Amygdala (tissue), 56 donors: ENCODE measurements around the gene AMMECR1.
"Not testable (repeated sequence)": the region's sequence is repeated elsewhere in the genome, so short reads cannot be mapped to it uniquely, and the experiment has no call there.

ENCODE experiments used
- DNase-seq, 56 donors: peaks; one replicate each; lab custom pipeline; 2025; lab: John Stamatoyannopoulos, UW

Gene AMMECR1

GRCh38 chrX:110265661-110266060 is 52.2 kb downstream of the AMMECR1 start:
- DNase-seq: no peak

- DNase-seq: no peak
These were observed 58.8 kb downstream of the AMMECR1 start for GRCh38 chrX:110259117-110259516.

GRCh38 chrX:110258552-110258951 is 59.3 kb downstream of the AMMECR1 start:
- no peak for DNase-seq

GRCh38 chrX:110257889-110258288 is 60.0 kb downstream of the AMMECR1 start:
- DNase-seq: no peak

GRCh38 chrX:110252711-110253110 is 65.2 kb downstream of the AMMECR1 start:
- DNase-seq: no peak

GRCh38 chrX:110251961-110252360 is 65.9 kb downstream of the AMMECR1 start:
- DNase-seq: no peak

- no peak for DNase-seq
These were observed 66.4 kb downstream of the AMMECR1 start for GRCh38 chrX:110251526-110251925.

- DNase-seq: no peak
These were observed 67.0 kb downstream of the AMMECR1 start for GRCh38 chrX:110250847-110251246.

- DNase-seq: no peak
These were observed 69.3 kb downstream of the AMMECR1 start for GRCh38 chrX:110248578-110248977.

- no peak for DNase-seq
These were observed 72.9 kb downstream of the AMMECR1 start for GRCh38 chrX:110245011-110245410.

- DNase-seq: no peak
These were observed 75.5 kb downstream of the AMMECR1 start for GRCh38 chrX:110242371-110242770.

- DNase-seq: peak in 9 of 56 donors; percentile 0 to 6 (median 0)
These were observed 76.1 kb downstream of the AMMECR1 start for GRCh38 chrX:110241816-110242215.

- not testable (repeated sequence) for DNase-seq
These were observed 79.6 kb downstream of the AMMECR1 start for GRCh38 chrX:110238259-110238658.

- DNase-seq: not testable (repeated sequence)
These were observed 86.4 kb downstream of the AMMECR1 start for GRCh38 chrX:110231485-110231884.

- peak in 2 of 56 donors; percentile 0 to 1 for DNase-seq
These were observed 88.3 kb downstream of the AMMECR1 start for GRCh38 chrX:110229497-110230111.

- no peak for DNase-seq
These were observed 89.4 kb downstream of the AMMECR1 start for GRCh38 chrX:110228453-110228852.

GRCh38 chrX:110226931-110227330 is 91.0 kb downstream of the AMMECR1 start:
- DNase-seq: no peak

GRCh38 chrX:110224926-110225617 is 92.8 kb downstream of the AMMECR1 start:
- DNase-seq: no peak

- DNase-seq: no peak
These were observed 95.2 kb downstream of the AMMECR1 start for GRCh38 chrX:110222497-110223257.

GRCh38 chrX:110219920-110220319 is 98.0 kb downstream of the AMMECR1 start:
- DNase-seq: no peak

GRCh38 chrX:110218591-110218990 is 99.3 kb downstream of the AMMECR1 start:
- no peak for DNase-seq

- no peak for DNase-seq
These were observed 101.9 kb downstream of the AMMECR1 start for GRCh38 chrX:110216027-110216426.
